SK-N-SH (cell line): ENCODE measurements around the gene NCDN. TPM values are rescaled to one million over a fixed set of nuclear protein-coding genes. Genes with fewer than 3 reads are reported as not detected.

Experiments used
- CTCF ChIA-PET: fragments of 300-600, 350-600 bp; formaldehyde crosslinking; extraction: SDS; loops from one replicate; lab custom pipeline; 2021; lab: Yijun Ruan, JAX
- POLR2A ChIA-PET: fragments of 350-600 bp; sonication (Branson Sonifier 250); formaldehyde crosslinking; extraction: SDS; loops from one replicate; lab custom pipeline; 2020; ENCODE audit warnings: antibody characterized with exemption, inconsistent platforms; lab: Yijun Ruan, JAX
- DNase-seq: peaks from one replicate; pipeline ENCODE4 v3.0.0; 2012
- H2AFZ ChIP-seq: fragments of 200-600 bp; sonication (generic); 2 replicates; pipeline ENCODE4 v1.8.1; 2016; ENCODE audit warnings: antibody characterized with exemption, mild to moderate bottlenecking, low read depth
- H3F3A ChIP-seq: fragments of 200-600 bp; sonication (generic); replicated peaks from 2 replicates; pipeline ENCODE3; 2016; ENCODE audit warnings: antibody characterized with exemption, mild to moderate bottlenecking; ENCODE audit not compliant: insufficient read depth
- H3K27ac ChIP-seq, 2 experiments: fragments of 200-500 bp in 1 of 2; fragments of 200-600 bp in 1 of 2; sonication (Bioruptor generic) in 1 of 2; sonication (generic), shearing (Covaris generic) in 1 of 2; 2 replicates each; pipeline versions ENCODE4 v1.5.1 to v1.6.1; 2014 to 2016; ENCODE audit warnings: low read depth in 2 of 2, inconsistent platforms in 1 of 2, low read length in 1 of 2, mild to moderate bottlenecking in 1 of 2, mixed read lengths in 1 of 2
- H3K27me3 ChIP-seq: fragments of 200-600 bp; sonication (generic), shearing (Covaris generic); 2 replicates; pipeline ENCODE4 v1.6.1; 2016; ENCODE audit warnings: mixed run types; ENCODE audit not compliant: insufficient read depth
- H3K36me3 ChIP-seq, 2 experiments: fragments of 200-500 bp in 1 of 2; fragments of 200-600 bp in 1 of 2; sonication (Bioruptor generic) in 1 of 2; sonication (generic) in 1 of 2; replicated peaks in 1 of 2; 2 replicates each; pipeline versions ENCODE3 to v1.5.1; 2014 to 2016; ENCODE audit warnings: low read length in 1 of 2, mild to moderate bottlenecking in 1 of 2; ENCODE audit not compliant: insufficient read depth in 2 of 2, control insufficient read depth in 1 of 2
- H3K4me1 ChIP-seq, 2 experiments: fragments of 200-500 bp in 1 of 2; fragments of 200-600 bp in 1 of 2; sonication (Bioruptor generic) in 1 of 2; sonication (generic), shearing (Covaris generic) in 1 of 2; 2 replicates each; pipeline versions ENCODE4 v1.5.1 to v1.6.1; 2014 to 2016; ENCODE audit warnings: low read depth in 1 of 2, low read length in 1 of 2, mixed run types in 1 of 2; ENCODE audit not compliant: insufficient read depth in 2 of 2, control insufficient read depth in 1 of 2
- H3K4me2 ChIP-seq: fragments of 200-600 bp; sonication (generic), shearing (Covaris generic); 2 replicates; pipeline ENCODE4 v1.6.1; 2017; ENCODE audit warnings: mixed run types
- H3K4me3 ChIP-seq, 2 experiments: fragments of 200-500 bp in 1 of 2; fragments of 200-600 bp in 1 of 2; sonication (Bioruptor generic) in 1 of 2; sonication (generic), shearing (Covaris generic) in 1 of 2; 2 replicates each; pipeline versions ENCODE4 v1.5.1 to v1.8.1; 2014 to 2016; ENCODE audit warnings: low read depth in 2 of 2, inconsistent platforms in 1 of 2, low read length in 1 of 2, mild to moderate bottlenecking in 1 of 2, mixed read lengths in 1 of 2, moderate library complexity in 1 of 2
- H3K79me2 ChIP-seq: fragments of 200-600 bp; sonication (generic); 2 replicates; pipeline ENCODE4 v1.8.1; 2017; ENCODE audit warnings: mild to moderate bottlenecking; ENCODE audit not compliant: insufficient read depth
- H3K9ac ChIP-seq: fragments of 200-600 bp; sonication (generic); 2 replicates; pipeline ENCODE4 v1.6.1; 2017; ENCODE audit warnings: mixed run types
- H3K9me2 ChIP-seq: fragments of 200-600 bp; sonication (generic); 2 replicates; pipeline ENCODE4 v1.6.1; 2017; ENCODE audit warnings: mixed run types
- H3K9me3 ChIP-seq: fragments of 200-600 bp; sonication (generic); 2 replicates; pipeline ENCODE4 v1.6.1; 2017; ENCODE audit warnings: mixed run types, mild to moderate bottlenecking, moderate library complexity
- H4K20me1 ChIP-seq: fragments of 200-600 bp; sonication (generic); 2 replicates; pipeline ENCODE4 v1.6.1; 2017; ENCODE audit warnings: mild to moderate bottlenecking, mixed run types; ENCODE audit not compliant: insufficient read depth
- CHD2 ChIP-seq: fragments of 150-350 bp; IDR thresholded peaks from 2 replicates; pipeline ENCODE4 v1.6.1; 2018; ENCODE audit warnings: low read length; ENCODE audit not compliant: partially characterized antibody
- EP300 ChIP-seq, 2 experiments: IDR thresholded peaks; 2 replicates each; pipeline versions ENCODE4 v1.4.0 to v1.6.1; 2012; ENCODE audit warnings: borderline replicate concordance in 1 of 2, low read depth in 1 of 2, low read length in 1 of 2
- FOXJ3 ChIP-seq: sonication (generic); formaldehyde crosslinking; IDR thresholded peaks from 2 replicates; pipeline ENCODE4 v1.5.1; 2020; ENCODE audit warnings: mild to moderate bottlenecking, missing genetic modification reagents
- FOXM1 ChIP-seq: IDR thresholded peaks from 2 replicates; pipeline ENCODE4 v1.4.0; 2012; ENCODE audit warnings: low read depth, mild to moderate bottlenecking
- GABPA ChIP-seq: IDR thresholded peaks from 2 replicates; pipeline ENCODE4 v1.4.0; 2012; ENCODE audit warnings: low read depth, mild to moderate bottlenecking
- MEF2A ChIP-seq: IDR thresholded peaks from 2 replicates; pipeline ENCODE4 v1.4.0; 2012; ENCODE audit warnings: low read depth, borderline replicate concordance
- NFIC ChIP-seq: IDR thresholded peaks from 2 replicates; pipeline ENCODE4 v1.4.0; 2012; ENCODE audit warnings: borderline replicate concordance
- NRF1 ChIP-seq: IDR thresholded peaks from 2 replicates; pipeline ENCODE4 v1.6.1; 2012; ENCODE audit warnings: low read depth, mild to moderate bottlenecking, low read length
- RCOR1 ChIP-seq: fragments of 150-350 bp; IDR thresholded peaks from 2 replicates; pipeline ENCODE4 v1.6.1; 2017; ENCODE audit warnings: antibody characterized with exemption, low read length
- REST ChIP-seq: IDR thresholded peaks from 2 replicates; pipeline ENCODE4 v1.6.1; 2012; ENCODE audit warnings: mild to moderate bottlenecking, low read depth, low read length, moderate library complexity
- RFX5 ChIP-seq: IDR thresholded peaks from 2 replicates; pipeline ENCODE4 v1.6.1; 2012; ENCODE audit warnings: mild to moderate bottlenecking, improper control_type of control experiment, low read length
- SIN3A ChIP-seq: IDR thresholded peaks from 2 replicates; pipeline ENCODE4 v1.6.1; 2012; ENCODE audit warnings: low read depth, mild to moderate bottlenecking, low read length, moderate library complexity, borderline replicate concordance
- YY1 ChIP-seq: IDR thresholded peaks from 2 replicates; pipeline ENCODE4 v1.4.0; 2012; ENCODE audit warnings: low read depth, mild to moderate bottlenecking
- WGBS: methylation state at CpG from one replicate; pipeline ENCODE4 v1.1.6; 2017; ENCODE audit warnings: low lambda C conversion rate; 5-methylcytosine and 5-hydroxymethylcytosine counted together
- polyA plus RNA-seq, 3 experiments: library from polyadenylated mRNA; depleted of rRNA; stranded (reverse); fragments of >200 nt; gene quantifications; 2 replicates each; pipeline ENCODE4 v1.2.3, GENCODE V29; 2012
- TF ChIP-seq, protein P1 (sequence below): fragments of 150-350 bp; IDR thresholded peaks from 2 replicates; pipeline ENCODE4 v1.6.1; 2017; ENCODE audit warnings: antibody characterized with exemption, low read length, low read depth, borderline replicate concordance
- TF ChIP-seq, protein P2 (sequence below): fragments of 150-350 bp; IDR thresholded peaks from 2 replicates; pipeline ENCODE4 v1.6.1; 2016; ENCODE audit warnings: mild to moderate bottlenecking, low read depth, low read length
- TF ChIP-seq, protein P3 (sequence below): IDR thresholded peaks from 2 replicates; pipeline ENCODE4 v1.4.0; 2012; ENCODE audit warnings: low read depth, borderline replicate concordance

NCDN gene
- polyA plus RNA-seq, 1 of the 3 experiments (the other 2 are of a cell fraction): 38.3 TPM

- Histone ChIP-seq H3K27me3 (no peaks in the 10 kb centered on the region), H3K9ac (no peak overlapping the region), H3K36me3 (peaks cover 27 to 33% of the 10 kb centered on the region in 2 experiments), H3K4me2 (no peak overlapping the region), H2AFZ (no peak overlapping the region), H4K20me1 (peaks cover 5% of the 10 kb centered on the region; the same call in 1 of the 2 replicates), H3K4me1 (peaks cover 3 to 11% of the 10 kb centered on the region in 2 experiments; a peak in 3 of 4 replicates), H3K27ac (peak overlapping the region in 1 of 2 experiments; percentile 4; a peak in 2 of 4 replicates), H3K79me2 (peaks cover 56% of the 10 kb centered on the region), H3F3A (peaks cover under 1% of the 10 kb centered on the region), H3K4me3 (no peak overlapping the region), H3K9me2 (no peaks in the 10 kb centered on the region), H3K9me3 (0 out of 2 replicates have a peak, but pooled peaks cover 4% of the 10 kb centered on the region)
- POLR2A ChIA-PET: no interaction called here
- DNase-seq: no peak
- WGBS: 39% methylated on average over 1 of the region's 1 CpG
- CTCF ChIA-PET: interaction anchor here (0.6 to 1.2 kb wide), 4 partner anchors 8 to 194 kb away, joined by 3 to 4 read pairs (median 3); no protein-coding TSS in a partner anchor
- TF ChIP-seq REST (no peak), FOXJ3 (CRISPR knock-in tag) (no peak), EP300 (IDR thresholded peaks at IDR 0.05; ENCODE audit: borderline replicate concordance in 1 of 2, low read depth in 1 of 2, low read length in 1 of 2) (no peak), RFX5 (no peak), YY1 (no peak; the same call in 1 of the 2 replicates), SIN3A (no peak), GABPA (no peak), RCOR1 (no peak), NRF1 (no peak), FOXM1 (no peak), MEF2A (no peak), NFIC (no peak), CHD2 (no peak)
- TF ChIP-seq, protein P1, sequence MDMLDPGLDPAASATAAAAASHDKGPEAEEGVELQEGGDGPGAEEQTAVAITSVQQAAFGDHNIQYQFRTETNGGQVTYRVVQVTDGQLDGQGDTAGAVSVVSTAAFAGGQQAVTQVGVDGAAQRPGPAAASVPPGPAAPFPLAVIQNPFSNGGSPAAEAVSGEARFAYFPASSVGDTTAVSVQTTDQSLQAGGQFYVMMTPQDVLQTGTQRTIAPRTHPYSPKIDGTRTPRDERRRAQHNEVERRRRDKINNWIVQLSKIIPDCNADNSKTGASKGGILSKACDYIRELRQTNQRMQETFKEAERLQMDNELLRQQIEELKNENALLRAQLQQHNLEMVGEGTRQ: no peak
- TF ChIP-seq, protein P2, sequence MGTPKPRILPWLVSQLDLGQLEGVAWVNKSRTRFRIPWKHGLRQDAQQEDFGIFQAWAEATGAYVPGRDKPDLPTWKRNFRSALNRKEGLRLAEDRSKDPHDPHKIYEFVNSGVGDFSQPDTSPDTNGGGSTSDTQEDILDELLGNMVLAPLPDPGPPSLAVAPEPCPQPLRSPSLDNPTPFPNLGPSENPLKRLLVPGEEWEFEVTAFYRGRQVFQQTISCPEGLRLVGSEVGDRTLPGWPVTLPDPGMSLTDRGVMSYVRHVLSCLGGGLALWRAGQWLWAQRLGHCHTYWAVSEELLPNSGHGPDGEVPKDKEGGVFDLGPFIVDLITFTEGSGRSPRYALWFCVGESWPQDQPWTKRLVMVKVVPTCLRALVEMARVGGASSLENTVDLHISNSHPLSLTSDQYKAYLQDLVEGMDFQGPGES: no peak
- TF ChIP-seq, protein P3, sequence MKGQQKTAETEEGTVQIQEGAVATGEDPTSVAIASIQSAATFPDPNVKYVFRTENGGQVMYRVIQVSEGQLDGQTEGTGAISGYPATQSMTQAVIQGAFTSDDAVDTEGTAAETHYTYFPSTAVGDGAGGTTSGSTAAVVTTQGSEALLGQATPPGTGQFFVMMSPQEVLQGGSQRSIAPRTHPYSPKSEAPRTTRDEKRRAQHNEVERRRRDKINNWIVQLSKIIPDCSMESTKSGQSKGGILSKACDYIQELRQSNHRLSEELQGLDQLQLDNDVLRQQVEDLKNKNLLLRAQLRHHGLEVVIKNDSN: no peak
These were observed 24.0 kb upstream of the NCDN start for GRCh38 chr1:35533586-35533985.
